NCI-H2196 treated with DMSO at 0.1 percent for 48 hours (cell line): ENCODE data around the gene CPT1B.

ENCODE experiments used
- DNase-seq: peaks from one replicate; lab custom pipeline; 2025; ENCODE audit not compliant: unreplicated experiment; lab: John Stamatoyannopoulos, UW

CPT1B gene

DNA sequence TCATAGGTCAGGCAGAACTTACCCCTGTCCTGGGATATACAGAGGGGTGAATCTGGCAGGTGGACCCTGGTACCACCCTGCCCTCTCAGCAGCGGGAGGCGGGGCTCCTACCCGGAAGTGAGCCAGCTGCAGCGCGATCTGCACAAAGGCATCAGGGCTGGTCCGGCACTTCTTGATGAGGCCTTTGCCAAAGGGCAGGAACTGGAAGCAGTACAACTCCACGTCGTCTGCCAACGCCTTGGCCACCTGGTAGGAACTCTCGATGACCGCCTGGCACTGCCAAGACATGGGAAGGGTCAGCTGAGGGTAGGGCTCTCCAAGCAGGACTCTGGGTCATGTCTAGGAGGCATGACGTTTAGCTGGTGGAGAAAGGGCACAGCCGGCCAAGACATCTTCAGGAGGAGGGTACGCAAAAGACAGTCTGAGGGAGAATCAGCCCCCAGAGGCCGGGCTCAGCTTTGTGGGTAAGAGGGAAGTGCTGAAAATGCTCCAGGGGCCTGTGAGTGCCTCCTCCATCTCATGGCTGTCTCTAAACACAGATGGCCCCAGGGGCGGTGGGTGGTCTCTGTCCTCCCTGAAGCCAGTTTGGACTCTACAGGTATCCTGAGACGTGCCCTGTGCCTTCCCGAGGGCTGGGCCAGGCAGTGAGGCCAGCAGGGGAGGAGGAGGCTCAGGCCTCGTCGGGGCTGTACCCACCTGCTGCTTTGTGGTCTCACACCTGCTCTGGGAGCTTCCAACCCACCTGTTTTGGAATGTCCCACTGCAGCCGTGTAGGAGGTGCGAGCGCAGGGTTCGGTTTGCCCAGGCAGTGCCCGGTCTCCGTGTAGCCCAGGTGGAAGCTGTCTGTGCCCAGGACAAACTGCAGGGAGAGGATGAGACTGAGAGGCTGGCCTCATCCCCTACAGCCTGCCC is 6.7 kb downstream of the CPT1B start:
- DNase-seq, result no peak

DNA sequence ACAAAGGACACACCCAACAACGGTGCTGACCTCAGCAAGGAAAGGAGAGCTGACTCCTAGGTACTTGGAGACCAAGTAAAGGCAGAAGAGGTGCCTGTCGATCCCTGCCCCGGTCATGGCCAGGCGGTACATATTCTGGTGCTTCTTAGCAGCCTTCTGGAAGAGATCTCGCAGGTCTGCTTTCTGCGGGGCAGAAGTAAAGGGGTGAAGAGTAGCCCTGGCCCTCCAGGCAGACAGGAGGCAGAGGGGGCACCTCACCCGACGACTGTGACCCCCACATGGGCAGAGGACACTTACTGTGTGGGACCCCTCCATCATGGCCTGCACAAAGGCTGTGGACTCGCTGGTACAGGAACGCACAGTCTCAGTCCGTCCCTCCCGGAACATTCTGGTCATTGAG is 7.4 kb downstream of the CPT1B start:
- DNase-seq, result no peak

DNA sequence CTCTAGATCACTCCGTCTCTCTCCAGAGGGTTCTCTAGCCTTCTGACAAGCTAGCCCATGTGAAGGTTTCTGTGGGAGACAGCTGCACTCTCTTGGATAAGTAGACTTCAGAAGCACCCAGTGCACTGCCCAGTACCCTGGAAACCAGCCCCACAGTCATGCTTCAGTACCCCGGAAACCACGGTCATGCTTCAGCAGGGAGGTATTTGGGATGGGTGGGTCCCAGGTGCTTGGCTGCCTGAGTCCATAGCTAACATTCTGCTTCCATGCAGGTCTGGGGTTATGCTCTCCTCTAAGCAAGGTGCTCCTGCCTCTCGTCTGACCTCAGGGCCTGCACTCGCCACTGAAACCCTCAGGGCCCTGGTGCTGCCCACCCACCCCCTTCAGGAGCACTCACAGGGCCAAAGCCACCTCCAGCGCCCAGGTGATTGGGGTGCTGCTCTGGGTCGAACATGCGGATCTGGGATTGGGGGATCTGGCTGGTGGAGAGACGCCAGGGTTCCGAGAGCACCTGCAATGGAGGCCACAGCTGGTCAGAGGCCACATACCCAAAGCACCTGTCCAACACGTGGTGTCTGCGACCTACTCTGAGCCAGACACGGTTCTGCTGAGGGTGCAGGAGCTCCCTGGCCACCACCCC is 8.2 kb downstream of the CPT1B start:
- DNase-seq, result no peak

DNA sequence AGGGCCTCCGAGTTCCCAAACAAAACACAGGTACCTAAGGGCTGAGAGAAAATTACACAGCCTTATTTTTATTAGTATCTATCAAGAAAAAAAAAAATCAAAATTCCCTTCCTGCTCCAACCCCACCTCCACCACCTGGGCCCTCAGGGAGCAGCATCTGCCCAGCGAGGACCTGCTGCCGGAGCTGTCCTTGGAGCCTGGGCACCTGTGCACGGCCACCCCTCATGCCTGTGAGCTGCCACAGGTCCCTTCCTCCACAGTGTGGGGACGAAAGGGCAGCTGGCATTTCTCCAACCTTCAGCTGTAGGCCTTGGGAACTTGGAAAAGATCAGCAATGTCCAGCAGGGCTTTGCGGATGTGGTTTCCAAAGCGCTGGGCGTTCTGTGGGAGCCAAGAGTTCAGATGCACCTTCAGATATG is 9.2 kb downstream of the CPT1B start:
- no peak for DNase-seq

DNA sequence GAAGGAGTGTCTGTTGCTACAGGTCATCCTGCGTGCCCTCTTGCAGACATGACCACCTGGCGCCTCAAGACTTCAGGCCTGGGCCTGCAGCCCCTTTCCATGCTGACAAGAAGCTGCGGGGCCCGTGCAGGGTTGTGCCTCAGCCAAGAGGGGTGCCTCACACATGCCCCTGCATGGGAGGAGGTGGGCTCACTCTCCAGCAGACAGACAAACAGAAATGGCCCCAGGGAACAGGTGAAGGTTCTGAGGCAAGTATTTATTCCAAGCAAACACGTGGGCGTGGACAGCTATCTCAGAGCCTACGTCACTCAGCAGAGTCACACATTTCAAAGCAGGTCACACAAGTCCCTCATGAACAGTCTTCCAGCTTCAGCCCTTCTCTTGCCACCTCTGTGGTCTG is 9.6 kb downstream of the CPT1B start:
- DNase-seq, result no peak

DNA sequence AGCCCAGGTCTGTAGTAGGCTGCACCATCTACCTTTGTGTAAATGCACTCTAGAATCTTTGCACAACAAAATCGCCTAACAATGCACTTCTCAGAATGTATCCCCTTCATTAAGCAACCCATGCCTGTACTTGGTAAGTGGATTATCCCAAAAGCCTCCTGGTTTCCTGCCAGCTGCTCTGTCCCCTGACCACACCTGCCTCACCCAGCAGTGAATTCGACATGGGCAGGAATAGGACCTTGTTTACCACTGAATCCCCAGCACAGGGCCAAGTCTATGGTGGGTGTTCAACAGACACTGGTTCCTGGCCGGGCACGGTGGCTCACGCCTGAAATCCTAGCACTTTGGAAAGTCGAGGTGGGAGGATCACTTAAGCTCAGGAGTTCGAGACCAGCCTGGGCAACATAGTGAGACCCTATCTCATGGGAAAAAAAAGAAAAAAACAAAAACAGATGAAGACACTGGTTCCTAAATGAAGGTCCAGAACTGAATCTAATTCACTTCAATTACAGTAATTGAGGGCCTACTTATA is 10.4 kb downstream of the CPT1B start:
- no peak for DNase-seq

DNA sequence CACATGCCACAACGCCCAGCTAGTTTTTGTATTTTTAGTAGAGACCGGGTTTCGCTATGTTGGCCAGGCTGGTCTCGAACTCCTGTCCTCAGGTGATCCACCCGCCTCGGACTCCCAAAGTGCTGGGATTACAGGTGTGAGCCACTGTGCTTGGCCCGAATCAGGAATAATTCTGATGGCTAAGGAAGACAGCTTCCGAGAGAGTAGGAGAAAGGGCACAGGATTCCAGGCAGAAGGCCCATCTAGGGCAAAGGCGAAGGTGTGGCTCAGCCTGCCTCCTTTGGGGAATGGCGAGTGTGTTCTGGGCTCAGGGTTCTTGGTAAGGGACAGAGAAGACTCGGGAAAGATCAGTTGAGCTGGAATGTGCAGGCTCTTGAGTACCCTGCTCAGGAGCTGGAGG is 13.9 kb downstream of the CPT1B start:
- no peak for DNase-seq

DNA sequence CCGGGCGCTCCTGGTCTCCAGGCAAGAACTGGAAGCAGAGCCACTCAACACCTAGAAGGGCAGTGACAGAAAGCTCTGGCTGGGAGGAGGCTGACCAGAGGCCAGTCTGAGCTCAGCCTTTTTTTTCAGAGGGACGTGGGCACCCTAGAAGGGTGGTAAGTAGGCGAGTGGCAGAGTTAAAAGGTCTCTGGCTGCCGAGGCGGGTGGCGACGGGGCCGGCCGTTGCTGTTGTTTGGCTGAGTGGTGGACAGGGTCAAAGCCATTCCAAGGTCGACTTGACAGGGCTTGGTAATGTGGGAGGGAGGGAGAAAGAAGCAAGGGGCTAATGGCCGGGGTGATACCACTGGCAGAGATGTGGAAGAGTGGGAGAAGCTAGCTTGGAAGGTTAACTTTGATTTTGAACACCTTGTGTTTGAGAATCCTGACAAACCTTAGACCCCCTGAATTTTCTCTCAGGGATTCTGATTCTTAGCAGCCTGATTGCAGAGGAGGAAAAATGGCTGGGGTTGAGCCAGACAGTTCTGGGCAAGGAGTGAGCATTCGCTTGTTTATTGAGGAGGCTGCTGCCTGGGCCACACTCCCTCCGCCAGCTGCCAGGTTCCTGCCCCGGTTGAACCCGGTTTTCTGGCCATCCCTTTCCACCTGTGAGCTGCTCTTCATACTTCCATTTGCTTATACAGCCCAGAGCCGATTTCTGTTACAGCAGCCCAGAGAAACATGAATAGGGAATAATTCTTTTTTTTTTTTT is 14.6 kb downstream of the CPT1B start:
- DNase-seq, result no peak

DNA sequence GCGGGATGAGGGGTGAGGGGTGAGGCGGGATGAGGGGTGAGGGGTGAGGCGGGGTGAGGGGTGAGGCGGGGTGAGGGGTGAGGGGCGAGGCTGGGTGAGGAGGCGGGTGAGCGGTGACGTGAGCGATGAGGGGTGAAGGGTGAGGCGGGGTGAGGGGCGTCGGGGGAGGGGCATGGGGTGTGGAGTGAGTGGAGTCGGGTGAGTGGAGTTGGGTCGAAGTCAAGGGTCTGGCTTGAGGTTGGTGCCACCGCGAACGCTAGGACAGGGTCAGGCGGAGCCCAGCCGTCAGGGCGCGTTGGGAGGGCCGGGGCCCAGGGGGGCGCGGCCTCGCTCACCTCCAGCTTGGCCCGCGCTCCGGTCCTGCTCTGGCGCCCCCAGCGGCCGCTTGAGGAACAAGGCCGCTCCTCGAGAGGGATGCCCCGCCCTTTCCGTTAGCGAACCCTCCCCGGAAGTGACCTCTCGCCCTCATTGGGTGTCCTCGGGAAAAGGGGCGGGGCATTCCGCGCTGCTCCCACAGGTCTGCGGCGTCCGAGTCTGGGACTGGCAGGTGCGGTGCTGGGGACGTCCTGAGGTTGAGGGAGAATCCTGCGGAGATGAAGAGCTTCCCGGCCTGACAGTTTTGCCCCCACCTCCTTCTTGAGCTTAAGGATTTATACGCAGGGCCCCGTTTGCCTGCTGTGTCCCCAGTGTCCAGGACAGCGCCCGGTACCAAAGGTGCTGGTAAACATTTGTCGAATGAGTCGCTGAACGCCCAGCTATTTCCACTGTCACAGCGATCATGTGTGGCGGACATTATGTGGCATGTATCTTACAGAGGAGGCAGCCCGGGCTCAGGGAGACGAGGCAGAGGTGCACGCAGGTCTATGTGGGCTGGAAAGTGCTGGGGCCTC is 15.5 kb downstream of the CPT1B start, which contains the start of gene SYCE3:
SYCE3 (minus strand) TSS at position 397 of the 890 bp plus-strand sequence. CDS start 6,514 bp downstream, outside the sequence.
- DNase-seq, result peak; percentile 66

DNA sequence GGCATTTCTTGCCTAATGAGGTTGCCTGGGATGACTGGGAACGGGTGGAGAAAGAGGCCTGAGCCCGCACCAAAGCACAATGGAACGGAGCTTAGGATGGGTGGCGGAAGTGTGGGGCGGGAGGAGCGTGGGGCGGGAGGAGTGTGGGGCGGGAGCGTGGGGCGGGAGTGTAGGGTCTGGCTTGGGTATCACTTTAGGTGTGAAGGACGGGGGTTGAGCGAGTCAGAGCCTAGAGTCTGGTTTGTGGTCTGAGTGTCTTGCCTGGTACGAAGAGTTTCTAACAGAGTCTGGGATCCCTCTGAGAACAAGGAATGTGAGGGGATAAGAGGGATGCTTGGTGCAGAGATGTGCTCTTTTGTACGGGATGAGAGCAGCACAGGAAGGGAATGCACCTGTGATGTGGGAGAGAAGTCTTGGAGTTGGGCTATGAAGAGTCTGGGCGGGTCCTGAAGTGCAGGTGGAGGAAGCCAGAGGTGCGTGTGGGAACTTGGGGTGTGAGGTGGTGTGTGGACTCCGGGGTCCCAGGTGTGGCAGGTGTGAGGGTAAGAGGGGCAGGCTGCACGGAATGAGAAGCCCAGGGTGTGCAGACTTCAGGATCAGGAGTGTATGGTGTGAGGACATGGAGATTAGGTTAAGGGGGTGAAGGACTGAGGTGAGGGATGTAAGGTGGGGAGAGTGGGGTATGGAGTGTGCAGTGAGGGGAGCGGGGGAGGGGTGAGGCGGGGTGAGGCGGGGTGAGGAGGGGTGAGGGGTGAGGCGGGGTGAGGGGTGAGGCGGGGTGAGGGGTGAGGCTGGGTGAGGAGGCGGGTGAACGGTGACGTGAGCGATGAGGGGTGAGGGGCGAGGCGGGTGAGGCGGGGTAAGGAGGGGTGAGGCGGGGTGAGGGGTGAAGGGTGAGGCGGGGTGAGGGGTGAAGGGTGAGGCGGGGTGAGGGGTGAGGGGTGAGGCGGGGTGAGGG is 16.5 kb downstream of the CPT1B start:
- no peak for DNase-seq

DNA sequence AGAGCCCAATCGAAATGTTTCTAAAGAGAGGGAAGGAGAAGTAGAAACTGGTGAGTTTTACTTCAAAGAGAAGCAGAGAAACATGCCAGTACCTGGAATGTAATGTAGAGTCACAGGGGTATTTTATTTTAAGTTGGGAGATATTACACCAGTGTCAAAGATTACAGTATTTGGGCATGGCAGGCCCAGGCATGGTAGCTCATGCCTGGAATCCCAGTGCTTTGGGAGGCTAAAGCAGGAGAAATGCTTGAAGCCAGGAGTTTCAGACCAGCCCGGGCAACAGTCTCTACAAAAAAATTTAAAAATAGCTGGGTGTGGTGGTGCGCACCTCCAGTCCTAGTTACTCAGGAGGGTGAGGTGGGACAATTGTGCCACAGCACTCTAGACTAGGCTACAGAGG is 18.2 kb downstream of the CPT1B start:
- no peak for DNase-seq

DNA sequence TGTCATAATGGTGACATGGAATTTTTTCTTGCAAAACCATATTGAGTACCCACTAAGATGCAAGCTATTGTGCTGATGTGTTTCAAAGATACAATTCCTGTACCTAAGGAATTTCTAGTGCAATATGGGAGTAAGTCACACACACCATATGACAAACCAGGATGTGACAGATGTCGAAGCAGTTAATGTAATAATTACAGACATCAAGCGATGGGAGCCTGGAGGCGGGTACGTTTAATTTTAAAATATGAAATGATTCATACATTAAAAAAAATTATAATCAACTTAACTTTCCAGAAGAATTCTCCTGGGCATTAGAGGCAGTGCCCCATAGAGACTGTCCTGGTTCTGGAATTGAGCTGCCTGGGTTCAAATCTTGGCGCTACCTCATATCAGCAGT is 21.5 kb downstream of the CPT1B start:
- DNase-seq, result no peak

DNA sequence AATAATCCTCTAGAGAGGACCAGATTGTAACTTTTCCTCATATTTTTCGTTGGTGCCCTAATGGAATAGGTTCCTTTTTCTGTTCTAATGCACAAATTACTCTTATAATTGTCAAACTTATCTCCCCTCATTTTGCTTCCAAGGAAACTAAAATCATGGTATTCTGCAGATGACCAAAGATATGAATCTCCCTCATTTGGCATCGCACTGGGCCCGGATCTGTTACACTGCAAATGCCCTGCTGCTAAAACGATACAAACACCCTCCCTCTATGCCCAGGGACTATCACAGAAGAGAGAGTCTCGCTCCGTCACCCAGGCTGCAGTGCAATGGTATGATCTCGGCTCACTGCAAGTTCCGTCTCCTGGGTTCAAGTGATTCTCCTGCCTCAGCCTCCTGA is 24.9 kb downstream of the CPT1B start:
- DNase-seq, result no peak

DNA sequence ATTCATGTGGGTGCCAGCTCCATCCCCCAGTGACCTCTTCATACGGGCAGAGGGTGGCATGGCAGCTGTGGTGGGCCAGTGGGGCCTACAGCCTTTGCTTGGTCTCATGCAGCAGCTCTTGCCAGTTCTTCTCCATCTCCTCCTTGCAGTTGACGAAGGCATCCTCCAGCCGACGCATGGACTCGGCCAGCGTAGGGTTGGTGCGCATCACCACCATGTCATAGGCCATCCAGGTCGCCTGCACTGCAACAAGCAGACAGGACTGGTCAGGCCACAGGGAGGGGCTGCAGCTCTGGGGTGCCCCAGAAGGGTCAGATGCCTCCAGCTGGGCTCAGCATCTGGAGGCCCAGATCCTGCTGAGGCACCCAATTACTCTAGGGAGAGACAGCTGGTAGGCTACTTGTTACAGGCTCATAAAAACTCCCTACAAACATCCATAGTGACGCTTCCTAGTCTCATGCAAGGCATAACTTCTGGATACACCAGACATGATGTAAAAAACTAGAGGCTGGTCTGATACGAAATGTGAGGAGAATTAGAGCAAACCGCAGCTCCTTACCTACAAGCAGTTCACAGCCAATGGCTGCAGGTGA is 27.0 kb downstream of the CPT1B start:
- DNase-seq, result no peak

DNA sequence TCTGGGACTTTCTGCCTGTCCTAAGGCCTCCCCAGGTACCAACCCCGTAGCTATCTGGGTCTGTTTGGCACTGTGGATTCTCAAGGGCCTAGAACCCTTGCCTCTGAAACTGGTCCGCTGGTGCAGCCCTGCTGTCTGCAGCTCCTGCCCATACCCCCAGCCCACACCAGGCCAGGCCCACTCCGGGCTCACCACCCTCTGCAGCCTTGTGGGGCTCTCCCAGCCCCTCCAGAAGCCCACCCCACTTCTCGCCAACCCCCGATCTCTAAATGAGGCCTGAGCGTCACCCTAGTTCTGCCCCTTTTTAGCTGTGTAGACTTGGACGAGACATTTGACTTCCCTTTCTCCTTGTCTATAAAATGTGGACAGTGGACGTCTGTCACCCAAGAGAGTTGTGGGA is 27.8 kb downstream of the CPT1B start:
- DNase-seq, result no peak

DNA sequence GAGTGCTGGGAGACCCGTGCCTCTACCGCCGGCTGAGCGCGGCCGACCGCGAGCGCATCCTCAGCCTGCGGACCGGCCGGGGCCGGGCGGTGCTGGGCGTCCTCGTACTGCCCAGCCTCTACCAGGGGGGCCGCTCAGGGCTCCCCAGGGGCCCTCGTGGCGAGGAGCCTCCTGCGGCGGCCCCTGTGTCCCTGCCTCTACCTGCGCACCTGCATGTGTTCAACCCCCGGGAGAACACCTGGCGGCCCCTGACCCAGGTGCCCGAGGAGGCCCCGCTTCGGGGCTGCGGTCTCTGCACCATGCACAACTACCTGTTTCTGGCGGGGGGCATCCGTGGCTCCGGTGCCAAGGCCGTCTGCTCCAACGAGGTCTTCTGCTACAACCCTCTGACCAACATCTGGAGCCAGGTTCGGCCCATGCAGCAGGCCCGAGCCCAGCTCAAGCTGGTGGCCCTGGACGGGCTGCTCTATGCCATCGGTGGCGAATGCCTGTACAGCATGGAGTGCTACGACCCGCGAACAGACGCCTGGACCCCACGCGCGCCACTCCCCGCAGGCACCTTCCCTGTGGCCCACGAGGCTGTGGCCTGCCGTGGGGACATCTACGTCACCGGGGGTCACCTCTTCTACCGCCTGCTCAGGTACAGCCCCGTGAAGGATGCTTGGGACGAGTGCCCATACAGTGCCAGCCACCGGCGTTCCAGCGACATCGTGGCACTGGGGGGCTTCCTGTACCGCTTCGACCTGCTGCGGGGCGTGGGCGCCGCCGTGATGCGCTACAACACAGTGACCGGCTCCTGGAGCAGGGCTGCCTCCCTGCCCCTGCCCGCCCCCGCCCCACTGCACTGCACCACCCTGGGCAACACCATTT is 29.1 kb downstream of the CPT1B start:
- DNase-seq, result no peak

DNA sequence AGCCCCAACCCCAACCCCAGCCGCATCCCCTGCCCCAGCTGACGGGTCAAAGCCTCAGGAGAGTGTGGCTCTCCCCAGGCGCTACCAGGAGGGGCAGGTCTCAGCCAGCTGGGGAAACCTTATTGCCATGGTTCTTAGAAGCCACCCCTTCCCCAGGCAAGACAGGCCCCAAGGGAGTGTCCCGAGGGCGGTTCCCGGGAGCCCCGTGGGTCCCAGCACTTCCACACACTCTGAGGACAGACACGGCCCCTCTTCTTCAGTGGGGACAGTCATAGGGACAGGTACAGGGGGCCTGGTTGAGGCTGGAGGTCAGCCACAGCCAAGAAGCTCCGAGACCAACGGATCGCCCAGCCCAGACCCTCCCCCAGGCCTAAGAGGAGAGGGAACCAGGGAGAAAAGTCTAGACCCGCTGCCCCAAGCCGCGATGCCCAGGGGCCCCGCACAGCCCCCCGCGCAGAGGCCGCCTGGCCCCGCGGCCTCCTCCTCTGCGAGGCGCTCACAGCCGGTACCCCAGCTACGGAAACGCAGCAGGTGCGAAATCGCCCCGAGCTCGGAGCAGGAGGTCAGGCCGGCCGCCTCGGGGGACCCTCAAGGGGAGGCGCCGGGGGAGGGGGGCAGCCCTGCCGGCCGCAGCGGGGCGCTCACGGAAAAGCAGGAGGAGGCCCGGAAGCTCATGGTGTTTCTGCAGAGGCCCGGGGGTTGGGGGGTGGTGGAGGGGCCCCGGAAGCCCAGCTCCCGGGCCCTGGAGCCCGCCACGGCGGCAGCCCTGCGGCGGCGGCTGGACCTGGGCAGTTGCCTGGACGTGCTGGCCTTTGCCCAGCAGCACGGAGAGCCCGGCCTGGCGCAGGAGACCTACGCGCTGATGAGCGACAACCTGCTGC is 29.9 kb downstream of the CPT1B start:
- DNase-seq, result no peak
